RKO (cell line): Measurements from ENCODE around the gene INTS1.

Source experiments
- DNase-seq: peaks from one replicate; pipeline ENCODE4 v3.0.0-alpha.2; 2016; ENCODE audit warnings: low spot score

The INTS1 gene

GRCh38 chr7:1542841-1543747 is 38.9 kb upstream of the INTS1 start:
- no peak for DNase-seq

- no peak for DNase-seq
These were observed 38.1 kb upstream of the INTS1 start for GRCh38 chr7:1542329-1542728.

GRCh38 chr7:1541431-1542162 is 37.4 kb upstream of the INTS1 start:
- DNase-seq: no peak

GRCh38 chr7:1540776-1541271 is 36.6 kb upstream of the INTS1 start:
- DNase-seq: no peak

GRCh38 chr7:1539882-1540775 is 35.9 kb upstream of the INTS1 start:
- DNase-seq: no peak

- no peak for DNase-seq
These were observed 35.1 kb upstream of the INTS1 start for GRCh38 chr7:1539181-1539881.

- no peak for DNase-seq
These were observed 34.5 kb upstream of the INTS1 start for GRCh38 chr7:1538544-1539180.

GRCh38 chr7:1537535-1538412 is 33.6 kb upstream of the INTS1 start:
- DNase-seq: peak; percentile 29

GRCh38 chr7:1536743-1537534 is 32.8 kb upstream of the INTS1 start:
- peak; percentile 95 for DNase-seq

- DNase-seq: no peak
These were observed 32.2 kb upstream of the INTS1 start for GRCh38 chr7:1536455-1536742.

- no peak for DNase-seq
These were observed 31.7 kb upstream of the INTS1 start for GRCh38 chr7:1535701-1536454.

- DNase-seq: no peak
These were observed 30.9 kb upstream of the INTS1 start for GRCh38 chr7:1535100-1535458.

- DNase-seq: no peak
These were observed 30.3 kb upstream of the INTS1 start for GRCh38 chr7:1534330-1535099.

GRCh38 chr7:1533547-1534329 is 29.5 kb upstream of the INTS1 start:
- peak; percentile 97 for DNase-seq

GRCh38 chr7:1533255-1533546 is 29.0 kb upstream of the INTS1 start:
- no peak for DNase-seq

- peak; percentile 97 for DNase-seq
These were observed 28.5 kb upstream of the INTS1 start for GRCh38 chr7:1532456-1533254.
